OCI-LY1 (cell line): ENCODE measurements around the gene CDK17.

Experiments used
- CTCF ChIP-seq: fragments of 200-600 bp; sonication (generic), shearing (Covaris generic); IDR thresholded peaks from 2 replicates; pipeline ENCODE4 v1.5.1; 2017; ENCODE audit warnings: mild to moderate bottlenecking, antibody characterized with exemption, low read length, moderate library complexity, mixed read lengths
- EZH2 ChIP-seq: fragments of 200-600 bp; sonication (generic), shearing (Covaris generic); IDR thresholded peaks from 2 replicates; pipeline ENCODE4 v1.8.0; 2017; ENCODE audit warnings: borderline replicate concordance, mixed run types, mild to moderate bottlenecking, antibody characterized with exemption, low read length, moderate library complexity, mixed read lengths

GRCh38 chr12:96241846-96242256 lies 158.4 kb downstream of the CDK17 start:
- TF ChIP-seq CTCF: no peak
- TF ChIP-seq EZH2: no peak
